OCI-LY7 (cell line): ENCODE data around the gene RNASEH2A. TPM values are rescaled to one million over a fixed set of nuclear protein-coding genes. Genes with fewer than 3 reads are reported as not detected.

Experiments used
- BruUV-seq: library from RNA; stranded (reverse); fragments of 400-500 nt; replicated peaks from 2 replicates; lab custom pipeline; 2021; lab: Mats Ljungman, UMichigan
- CTCF ChIA-PET: fragments of 300-600 bp; sonication (Branson Sonifier 250); formaldehyde crosslinking; loops from one replicate; lab custom pipeline; 2022; ENCODE audit warnings: antibody characterized with exemption; ENCODE audit not compliant: unreplicated experiment; lab: Charles Lee
- POLR2A ChIA-PET: fragments of 300-600 bp; sonication (Branson Sonifier 250); formaldehyde crosslinking; loops from one replicate; lab custom pipeline; 2022; ENCODE audit warnings: antibody characterized with exemption; lab: Charles Lee
- DNase-seq: peaks from one replicate; pipeline ENCODE4 v3.0.0-alpha.2; 2015; ENCODE audit warnings: low spot score
- H2AFZ ChIP-seq: fragments of 200-600 bp; sonication (generic), shearing (Covaris generic); 2 replicates; pipeline ENCODE4 v1.6.1; 2014; ENCODE audit warnings: mild to moderate bottlenecking, antibody characterized with exemption, low read length, moderate library complexity
- H3K27ac ChIP-seq: fragments of 200-600 bp; sonication (generic); 2 replicates; pipeline ENCODE4 v1.5.1; 2014; ENCODE audit warnings: mixed run types, low read depth, mild to moderate bottlenecking, moderate library complexity, low read length, inconsistent platforms; ENCODE audit not compliant: poor library complexity, severe bottlenecking
- H3K36me3 ChIP-seq: fragments of 200-600 bp; sonication (generic); 2 replicates; pipeline ENCODE4 v1.6.1; 2014; ENCODE audit warnings: mild to moderate bottlenecking, antibody characterized with exemption, low read length, moderate library complexity, mixed read lengths; ENCODE audit not compliant: insufficient read depth
- H3K4me1 ChIP-seq: fragments of 200-600 bp; sonication (generic); 2 replicates; pipeline ENCODE4 v1.5.1; 2014; ENCODE audit warnings: mild to moderate bottlenecking, low read length; ENCODE audit not compliant: insufficient read depth, poor library complexity, severe bottlenecking
- H3K4me2 ChIP-seq: fragments of 200-600 bp; sonication (generic); 2 replicates; pipeline ENCODE4 v1.6.1; 2014; ENCODE audit warnings: mild to moderate bottlenecking, low read length
- H3K4me3 ChIP-seq: fragments of 200-600 bp; sonication (generic); 2 replicates; pipeline ENCODE4 v1.5.1; 2014; ENCODE audit warnings: mild to moderate bottlenecking, low read depth, low read length; ENCODE audit not compliant: poor library complexity, severe bottlenecking
- H3K79me2 ChIP-seq: fragments of 200-600 bp; sonication (generic); 2 replicates; pipeline ENCODE4 v1.6.1; 2016; ENCODE audit warnings: low read depth, mild to moderate bottlenecking, low read length, moderate library complexity, mixed read lengths; ENCODE audit not compliant: insufficient read depth
- H3K9me2 ChIP-seq: fragments of 200-600 bp; sonication (generic); 2 replicates; pipeline ENCODE4 v1.6.1; 2016; ENCODE audit warnings: mild to moderate bottlenecking, low read length, mixed read lengths; ENCODE audit not compliant: insufficient read depth
- H3K9me3 ChIP-seq: fragments of 200-600 bp; sonication (generic); 2 replicates; pipeline ENCODE4 v1.6.1; 2014; ENCODE audit warnings: mild to moderate bottlenecking, mixed run types, low read length, mixed read lengths
- H4K20me1 ChIP-seq: fragments of 200-600 bp; sonication (generic); 2 replicates; pipeline ENCODE4 v1.6.1; 2014; ENCODE audit warnings: mild to moderate bottlenecking, antibody characterized with exemption, low read length, moderate library complexity, mixed read lengths; ENCODE audit not compliant: insufficient read depth
- EZH2phosphoT487 ChIP-seq: fragments of 200-600 bp; sonication (generic); IDR thresholded peaks from 2 replicates; pipeline ENCODE4 v1.6.1; 2018; ENCODE audit warnings: low read depth, borderline replicate concordance, mild to moderate bottlenecking, mixed run types, antibody characterized with exemption, low read length, moderate library complexity, mixed read lengths
- intact Hi-C: fragments of 100-400 bp; cut with micrococcal nuclease; formaldehyde crosslinking; loops from one replicate; pipeline ENCODE4 v1.10.0; 2022; ENCODE audit not compliant: unreplicated experiment
- total RNA-seq, 2 experiments: library from RNA; depleted of rRNA in 1 of 2; stranded (reverse); fragments of >200 nt in 1 of 2; shearing (Covaris generic) in 1 of 2; gene quantifications; 2 replicates each; pipeline ENCODE4 v1.2.3, GENCODE V29; 2014 to 2022
- TF ChIP-seq, protein P1 (sequence below): fragments of 200-600 bp; sonication (generic); conservative IDR thresholded peaks from 2 replicates; pipeline ENCODE4 v1.5.1; 2014; ENCODE audit warnings: mild to moderate bottlenecking, antibody characterized with exemption, low read length, moderate library complexity, mixed read lengths

Gene RNASEH2A
- total RNA-seq, 2 experiments from 2014 or later, result 86.0 to 115 TPM

DNA sequence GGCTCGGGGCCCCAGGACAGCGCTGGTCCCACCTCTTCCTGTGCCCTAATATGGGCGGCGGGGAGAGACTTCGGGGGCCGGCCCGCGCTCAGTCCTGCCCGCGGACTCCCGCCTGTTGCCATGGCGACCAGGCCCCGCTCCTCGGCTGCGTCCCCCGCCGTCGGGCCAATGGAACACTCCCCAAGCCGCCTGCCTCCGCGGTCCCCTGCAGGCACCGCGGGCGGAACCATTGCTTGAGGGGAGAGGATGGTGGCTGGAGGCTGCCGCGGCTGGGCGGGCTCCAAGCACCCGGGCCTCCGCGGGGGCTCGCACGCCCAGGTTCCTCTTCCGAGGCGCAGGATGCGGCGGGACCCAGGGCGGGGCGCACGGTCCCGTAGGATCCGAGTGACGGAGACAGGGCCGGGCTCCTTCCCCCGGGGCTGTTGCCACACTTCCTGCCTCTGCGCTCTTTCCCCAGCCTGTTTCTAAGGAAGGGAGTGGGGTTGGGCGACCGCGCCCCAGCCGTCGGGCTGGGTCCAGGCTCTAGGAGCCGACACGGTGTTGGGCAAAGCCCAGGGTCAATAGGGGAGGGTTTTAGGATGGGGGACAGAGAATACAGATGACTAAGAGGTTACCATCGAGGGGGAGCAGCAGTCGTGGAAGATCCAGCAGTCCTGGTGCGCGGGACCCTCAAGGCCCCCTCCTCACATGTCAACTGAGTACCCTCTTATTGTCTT, 16.3 kb upstream of the RNASEH2A start:
- peaks cover 8% of the 10 kb centered on the region for H3K79me2 ChIP-seq
- no peaks in the 10 kb centered on the region for H4K20me1 ChIP-seq
- H3K4me2 ChIP-seq, result peak overlapping the region; percentile 95
- no peaks in the 10 kb centered on the region for H3K9me2 ChIP-seq
- no TSS peak for BruUV-seq
- peaks cover 54% of the 10 kb centered on the region for H3K4me1 ChIP-seq
- peak; percentile 95 for DNase-seq
- H3K27ac ChIP-seq, result peak overlapping the region; percentile 77
- TF ChIP-seq, protein P1, sequence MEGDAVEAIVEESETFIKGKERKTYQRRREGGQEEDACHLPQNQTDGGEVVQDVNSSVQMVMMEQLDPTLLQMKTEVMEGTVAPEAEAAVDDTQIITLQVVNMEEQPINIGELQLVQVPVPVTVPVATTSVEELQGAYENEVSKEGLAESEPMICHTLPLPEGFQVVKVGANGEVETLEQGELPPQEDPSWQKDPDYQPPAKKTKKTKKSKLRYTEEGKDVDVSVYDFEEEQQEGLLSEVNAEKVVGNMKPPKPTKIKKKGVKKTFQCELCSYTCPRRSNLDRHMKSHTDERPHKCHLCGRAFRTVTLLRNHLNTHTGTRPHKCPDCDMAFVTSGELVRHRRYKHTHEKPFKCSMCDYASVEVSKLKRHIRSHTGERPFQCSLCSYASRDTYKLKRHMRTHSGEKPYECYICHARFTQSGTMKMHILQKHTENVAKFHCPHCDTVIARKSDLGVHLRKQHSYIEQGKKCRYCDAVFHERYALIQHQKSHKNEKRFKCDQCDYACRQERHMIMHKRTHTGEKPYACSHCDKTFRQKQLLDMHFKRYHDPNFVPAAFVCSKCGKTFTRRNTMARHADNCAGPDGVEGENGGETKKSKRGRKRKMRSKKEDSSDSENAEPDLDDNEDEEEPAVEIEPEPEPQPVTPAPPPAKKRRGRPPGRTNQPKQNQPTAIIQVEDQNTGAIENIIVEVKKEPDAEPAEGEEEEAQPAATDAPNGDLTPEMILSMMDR, result no peak
- TF ChIP-seq EZH2phosphoT487, result no peak
- intact Hi-C loops, result loop anchor here (5.0 kb wide), 1 partner anchor 68 kb away; the partner anchor contains the start of gene TNPO2
- peak overlapping the region; percentile 35; the same call in 1 of the 2 replicates for H2AFZ ChIP-seq
- peak overlapping the region; percentile 84 for H3K4me3 ChIP-seq
- no peaks in the 10 kb centered on the region for H3K36me3 ChIP-seq
- CTCF ChIA-PET, result interaction anchor here (0.6 kb wide), 1 partner anchor 9 kb away, joined by 3 read pairs; no protein-coding TSS in a partner anchor
- POLR2A ChIA-PET, result interaction anchor here (0.6 kb wide), 1 partner anchor 690 kb away, joined by 3 read pairs; no protein-coding TSS in a partner anchor
- H3K9me3 ChIP-seq, result no peaks in the 10 kb centered on the region

DNA sequence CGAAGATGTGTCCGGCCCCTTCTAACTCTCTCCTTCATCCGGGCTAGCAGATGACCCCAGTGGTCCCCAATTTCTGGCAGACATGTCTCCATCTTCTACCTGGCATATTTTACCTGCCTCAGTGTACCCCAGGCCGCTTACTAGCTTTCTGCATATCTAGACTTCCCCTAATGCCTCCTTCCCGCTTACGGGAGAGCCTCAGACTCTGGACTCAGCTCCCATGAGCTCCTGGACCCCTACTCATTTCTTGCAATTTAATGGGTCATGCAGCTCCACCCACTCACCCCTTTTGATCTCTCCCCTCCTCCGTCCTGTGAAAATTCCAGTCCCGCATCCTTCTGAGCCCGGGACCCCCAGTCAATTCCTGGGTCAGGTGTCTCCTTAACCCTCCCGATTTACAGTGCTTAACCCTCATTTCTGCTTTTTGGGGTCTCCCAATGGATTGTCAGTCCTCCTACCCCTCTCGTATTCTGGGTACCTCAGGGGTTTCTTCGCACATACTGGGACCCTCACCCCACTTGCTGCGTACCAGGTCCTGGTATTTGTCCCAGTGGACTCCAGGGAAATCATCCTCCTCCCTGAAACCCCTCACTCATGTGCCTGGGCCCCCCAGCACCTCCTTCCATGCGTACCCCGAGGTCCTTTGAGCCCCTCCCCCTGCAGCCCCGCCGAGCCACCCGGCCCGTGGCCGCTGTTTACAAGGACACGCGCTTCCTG, 15.6 kb upstream of the RNASEH2A start:
- BruUV-seq, result no TSS peak
- peak overlapping the region; percentile 35; the same call in 1 of the 2 replicates for H2AFZ ChIP-seq
- H3K36me3 ChIP-seq, result no peaks in the 10 kb centered on the region
- POLR2A ChIA-PET, result interaction anchor here (1.2 to 2.2 kb wide), 3 partner anchors 8 to 14 kb away, joined by 5 to 10 read pairs (median 5); partner anchors contain the start of gene THSD8
- H4K20me1 ChIP-seq, result no peaks in the 10 kb centered on the region; the same call in 1 of the 2 replicates
- peaks cover 8% of the 10 kb centered on the region for H3K79me2 ChIP-seq
- peaks cover 48% of the 10 kb centered on the region for H3K4me1 ChIP-seq
- intact Hi-C loops, result loop anchor here (1.0 to 5.0 kb wide), 2 partner anchors 13 to 68 kb away; partner anchors contain the start of gene TNPO2
- peak overlapping the region; percentile 77 for H3K27ac ChIP-seq
- peak; percentile 19 for DNase-seq
- peak overlapping the region; percentile 84 for H3K4me3 ChIP-seq
- H3K9me3 ChIP-seq, result no peaks in the 10 kb centered on the region
- no peak for TF ChIP-seq EZH2phosphoT487
- TF ChIP-seq, protein P1, result no peak
- H3K4me2 ChIP-seq, result peak overlapping the region; percentile 95
- no peaks in the 10 kb centered on the region for H3K9me2 ChIP-seq
- CTCF ChIA-PET, result interaction anchor here (2.8 kb wide), 1 partner anchor 13 kb away, joined by 20 read pairs; no protein-coding TSS in a partner anchor
